HG03575 (cell line): ENCODE results near the gene NPAS3.

Experiments
- ATAC-seq: cut with Tn5 transposase; IDR thresholded peaks from one replicate; pipeline ENCODE4 v1.9.1; 2021; ENCODE audit not compliant: unreplicated experiment, insufficient number of reproducible peaks, low FRiP score; ENCODE audit errors: extremely low read depth

Gene NPAS3

GRCh38 chr14:33532553-33532952, 593.9 kb downstream of the NPAS3 start:
- no peak for ATAC-seq

GRCh38 chr14:33534104-33534503, 595.4 kb downstream of the NPAS3 start:
- ATAC-seq: no peak

DNA sequence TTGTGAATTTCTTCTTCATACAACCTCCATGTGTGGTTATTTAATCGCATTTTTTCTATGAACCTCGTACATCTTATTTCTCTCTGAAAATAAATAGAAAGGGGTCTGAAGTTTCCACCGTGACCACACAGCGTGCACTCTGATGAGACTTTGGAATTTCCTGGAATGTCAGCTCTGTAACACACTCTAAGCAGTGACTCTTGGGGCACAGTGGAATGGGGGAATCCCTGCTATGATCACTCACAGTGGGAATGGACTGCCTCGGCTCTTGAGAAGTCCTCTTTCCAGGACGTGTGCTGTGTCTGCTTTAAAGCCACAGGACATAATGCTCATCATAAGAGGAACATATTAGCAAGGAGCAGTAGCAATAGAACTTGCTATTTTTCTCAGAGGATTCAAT, 596.0 kb downstream of the NPAS3 start:
- no peak for ATAC-seq

DNA sequence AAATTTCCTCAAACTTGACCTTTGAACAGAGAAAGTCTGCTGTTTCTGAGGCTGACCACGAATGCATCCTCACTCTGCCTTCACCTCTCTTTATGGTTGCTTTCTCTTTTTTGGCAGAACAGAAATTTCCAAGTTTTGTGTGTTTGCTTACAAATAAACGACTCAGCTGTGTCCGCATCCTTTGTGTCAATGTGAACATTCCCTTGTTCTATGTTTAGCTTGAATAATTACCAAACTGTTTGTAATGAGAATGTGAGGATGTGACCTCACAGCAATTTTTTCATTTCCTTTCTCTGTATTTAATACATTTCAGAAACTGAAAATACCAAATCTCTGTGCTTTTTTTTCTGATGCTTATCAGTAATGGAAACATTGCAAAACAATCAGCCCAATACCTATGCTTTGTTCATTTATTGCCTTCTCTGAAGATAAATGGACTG, 601.3 kb downstream of the NPAS3 start:
- no peak for ATAC-seq

DNA sequence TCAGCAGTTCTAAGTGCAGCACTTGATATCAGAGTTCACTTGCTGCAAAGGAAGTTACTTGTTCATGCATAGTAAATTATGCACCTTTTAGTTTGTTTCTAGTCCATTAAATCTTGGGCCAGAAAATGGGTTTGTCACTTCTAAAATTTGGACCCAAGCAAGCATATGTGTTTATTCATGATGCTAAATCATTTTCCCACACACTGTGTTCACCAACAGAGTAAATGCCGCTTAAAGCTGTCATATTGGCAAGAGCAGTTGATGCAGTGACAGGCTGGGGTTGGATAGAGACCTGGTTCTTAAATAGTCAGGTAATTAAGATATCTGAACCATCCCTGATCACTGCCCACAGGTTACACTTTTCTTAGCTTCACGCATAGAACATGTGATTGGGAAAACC, 602.5 kb downstream of the NPAS3 start:
- ATAC-seq: no peak

- no peak for ATAC-seq
Observed at GRCh38 chr14:33542338-33543287, 603.9 kb downstream of the NPAS3 start.

DNA sequence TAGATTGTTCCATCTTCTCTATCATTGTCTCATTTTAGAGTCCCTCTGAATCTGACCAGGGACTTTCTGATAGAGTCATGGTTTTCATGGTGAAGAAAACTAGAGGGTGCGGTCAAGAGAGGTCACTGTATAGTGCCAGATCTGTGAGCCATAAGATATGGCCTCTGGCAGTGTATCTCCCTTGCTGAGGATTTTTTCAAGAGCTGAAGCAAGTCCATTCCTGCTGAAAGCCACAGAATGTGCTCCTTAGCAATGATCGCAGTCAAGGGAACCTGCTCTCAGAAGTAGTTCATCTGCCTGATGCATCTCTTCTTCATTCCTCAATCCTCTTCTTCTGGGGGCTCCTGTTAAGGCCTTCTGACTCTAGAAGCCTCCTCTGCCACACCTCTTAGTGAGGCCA, 607.0 kb downstream of the NPAS3 start:
- no peak for ATAC-seq

DNA sequence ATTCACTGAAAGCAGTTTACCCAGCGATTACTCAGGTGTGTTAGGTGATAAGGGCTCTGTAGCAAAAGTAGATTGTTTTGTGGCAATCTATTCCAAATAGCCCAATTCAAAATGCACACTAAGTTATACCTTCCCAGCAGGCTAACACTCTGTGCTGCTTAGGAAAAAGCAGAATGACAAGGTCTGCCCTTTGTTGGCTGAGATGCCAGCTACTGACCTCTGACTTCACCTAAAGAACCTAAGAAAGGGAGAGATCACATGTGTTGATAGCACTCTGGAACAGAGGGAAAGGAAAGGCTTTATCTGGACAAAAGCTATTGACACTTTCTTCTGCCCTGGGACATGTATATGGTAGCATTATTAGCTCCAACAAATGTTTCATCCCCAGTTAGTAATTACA, 609.9 kb downstream of the NPAS3 start:
- no peak for ATAC-seq

DNA sequence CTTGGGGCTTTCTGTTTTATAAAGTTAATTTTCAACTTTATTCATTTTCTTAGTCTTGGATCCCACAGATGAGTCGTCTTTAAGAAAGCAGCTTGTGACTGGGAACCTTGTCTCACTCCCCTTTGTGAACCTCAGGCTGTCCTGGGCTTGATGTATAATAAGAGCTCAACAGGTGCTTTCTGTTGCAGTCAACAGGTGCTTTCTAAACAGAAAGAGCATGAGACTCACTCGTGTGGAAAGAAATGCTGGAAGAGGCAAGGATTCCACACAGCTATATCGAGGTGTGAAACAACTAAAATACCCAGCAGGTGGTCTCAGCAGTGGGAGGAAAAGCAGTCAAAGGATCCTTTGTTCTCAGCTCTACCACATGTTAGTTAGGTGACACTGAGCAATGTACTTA, 613.3 kb downstream of the NPAS3 start:
- no peak for ATAC-seq

GRCh38 chr14:33553706-33554278, 615.1 kb downstream of the NPAS3 start:
- ATAC-seq: no peak

- no peak for ATAC-seq
Observed at GRCh38 chr14:33554988-33555387, 616.3 kb downstream of the NPAS3 start.

DNA sequence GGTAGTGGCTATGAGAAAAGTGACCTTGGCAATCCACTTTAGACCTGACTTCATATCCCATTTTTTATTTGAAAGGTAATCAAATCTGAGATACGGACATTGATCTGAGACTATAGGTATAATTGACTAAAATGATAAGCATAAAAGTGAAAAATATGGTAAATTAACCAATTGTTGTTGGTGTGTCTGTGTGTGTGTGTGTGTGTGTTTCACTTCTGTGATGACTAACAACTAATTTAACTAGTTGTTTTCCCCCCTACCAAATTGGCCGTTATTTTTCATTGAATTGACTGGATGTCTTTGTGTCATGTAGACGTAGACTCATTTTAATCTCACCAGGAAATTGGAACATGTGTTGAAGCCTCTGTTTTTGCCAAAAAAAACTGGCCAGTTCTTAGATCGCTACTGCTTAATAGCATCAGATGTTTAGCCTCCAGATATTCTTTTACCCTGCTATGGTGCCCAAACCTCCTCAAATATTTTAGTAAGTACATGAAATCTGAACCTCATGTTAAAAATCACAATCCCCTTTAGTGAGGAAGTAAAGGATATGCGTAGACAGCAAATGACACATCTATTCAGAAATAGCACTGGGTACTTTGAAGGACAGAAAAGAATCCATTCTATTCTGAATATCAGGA, 617.2 kb downstream of the NPAS3 start:
- no peak for ATAC-seq

DNA sequence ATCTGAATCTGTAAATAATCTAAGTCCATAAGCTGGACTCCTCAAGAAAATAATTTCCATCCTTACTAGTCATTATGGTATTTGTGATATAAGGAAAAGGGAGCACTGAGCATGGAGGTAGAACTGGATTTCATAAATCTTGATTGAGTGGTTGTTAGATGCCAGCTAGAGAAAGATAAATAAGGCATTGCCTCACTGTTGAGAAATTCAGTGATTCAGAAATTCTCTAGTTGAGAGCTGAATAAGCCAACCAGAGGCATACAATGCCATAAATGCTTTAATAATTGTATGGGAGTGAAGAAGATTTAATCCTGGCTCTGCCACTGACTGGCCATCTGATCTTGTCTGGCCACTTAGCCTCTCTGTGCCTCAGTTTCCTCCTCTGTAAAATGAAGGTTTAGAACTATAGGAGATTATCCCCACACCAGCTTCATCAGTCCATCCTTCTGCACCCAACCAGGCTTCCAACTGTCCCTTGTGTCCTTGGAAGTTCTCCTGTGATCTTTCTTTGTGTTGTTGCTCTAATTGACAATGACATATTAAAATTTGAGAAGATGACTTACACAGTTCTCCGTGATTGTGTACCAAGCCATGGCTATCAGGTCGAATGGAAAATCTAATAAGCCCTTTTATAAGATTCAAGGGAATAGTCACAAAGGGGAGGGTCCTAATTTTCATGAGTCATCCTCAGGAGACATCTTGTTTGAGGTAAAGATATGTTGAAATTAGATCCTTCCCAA, 617.9 kb downstream of the NPAS3 start:
- ATAC-seq: no peak

DNA sequence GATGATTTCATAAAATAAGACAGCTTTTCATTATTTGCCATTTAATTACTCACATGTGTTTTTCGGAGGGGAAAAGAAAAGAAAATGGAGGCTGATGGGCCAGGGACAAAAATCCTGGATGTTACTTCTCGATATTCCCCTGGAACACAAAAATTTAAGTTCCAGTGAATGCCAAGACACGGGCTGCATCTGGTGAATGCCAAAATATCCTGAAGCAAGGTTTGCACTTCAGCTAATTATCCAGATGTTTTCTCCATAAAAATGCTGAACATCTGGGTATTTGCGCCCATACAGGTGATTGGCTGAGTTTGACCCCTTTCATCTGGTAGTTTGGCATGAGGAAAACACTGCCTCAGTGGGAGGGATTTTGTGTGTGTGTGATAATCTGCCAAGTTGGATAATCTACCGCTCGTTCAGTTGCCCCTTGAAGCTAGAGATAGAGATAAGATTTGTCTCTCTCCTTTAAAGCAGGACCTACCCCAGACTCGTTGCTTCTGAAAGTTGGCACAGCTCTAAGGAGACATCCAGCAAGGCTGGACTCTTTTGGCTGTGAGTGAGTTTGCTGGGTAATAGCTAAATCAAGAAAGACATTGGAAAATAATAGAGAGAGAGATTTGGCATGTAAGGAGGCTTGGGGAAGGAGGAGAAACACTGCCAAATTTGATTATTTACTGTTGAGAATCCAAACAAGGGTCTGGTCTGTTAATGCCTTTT, 622.2 kb downstream of the NPAS3 start:
- no peak for ATAC-seq

DNA sequence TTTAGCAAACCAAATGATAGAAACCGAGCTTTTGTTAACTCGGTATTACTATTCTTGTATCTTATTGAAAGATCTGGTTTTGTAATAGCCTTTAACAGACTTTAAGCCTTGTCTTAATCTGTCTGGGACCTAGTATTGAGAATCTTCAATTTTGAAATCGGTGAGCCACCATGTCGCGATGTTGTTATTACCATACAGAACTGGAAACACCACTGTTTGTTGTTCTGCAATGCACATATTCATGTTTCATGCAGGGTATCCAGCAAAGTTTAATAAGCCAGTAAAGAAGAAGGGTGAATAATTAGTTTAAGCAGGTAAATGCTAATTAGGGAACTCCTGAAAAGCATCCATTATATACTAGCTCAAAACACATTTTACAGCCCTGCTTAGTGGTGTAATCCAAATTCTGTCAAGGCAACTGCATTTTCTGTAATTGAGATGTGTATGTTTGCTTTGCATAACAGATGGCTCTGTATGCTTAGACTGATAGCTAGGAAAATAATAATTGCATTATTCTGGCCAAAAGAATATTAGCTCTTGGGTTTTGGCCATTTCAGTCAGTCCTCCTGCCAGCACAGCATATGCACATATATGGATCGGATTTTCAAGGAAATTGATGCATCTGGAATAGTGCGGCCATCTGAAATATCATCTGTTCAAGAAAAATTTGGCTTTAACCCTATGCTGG, 623.0 kb downstream of the NPAS3 start:
- ATAC-seq: no peak

DNA sequence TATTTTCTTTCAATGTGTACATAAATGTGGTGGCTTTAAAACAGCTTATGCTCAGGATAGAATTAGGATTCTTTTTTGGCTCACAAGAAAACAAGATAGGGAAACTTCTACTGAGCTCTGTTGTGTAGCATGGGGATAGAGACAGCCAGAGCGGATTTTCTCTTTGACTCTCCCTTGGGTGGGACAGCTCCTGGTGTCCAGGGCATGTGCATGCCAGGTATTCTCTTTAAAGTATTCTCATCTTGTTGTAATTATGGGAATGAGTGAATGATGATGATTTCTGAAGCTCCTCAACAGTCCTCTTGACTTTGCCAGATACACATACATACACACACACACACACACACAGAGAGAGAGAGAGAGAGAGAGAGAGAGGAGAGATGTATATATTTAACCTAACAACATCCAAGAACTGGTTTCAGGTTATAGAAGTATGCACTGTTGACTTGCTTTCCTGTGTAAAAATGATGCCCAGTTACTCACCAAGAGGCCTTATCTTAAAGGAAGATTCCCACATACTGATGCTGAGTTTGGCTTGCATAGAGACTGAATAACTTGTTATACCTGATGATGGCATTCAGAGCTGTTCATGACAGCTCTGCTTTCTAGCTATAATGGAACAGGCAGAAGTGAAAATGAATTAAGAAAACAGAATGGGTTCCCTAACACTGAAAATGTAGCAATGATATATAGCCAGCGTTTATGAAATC, 624.7 kb downstream of the NPAS3 start:
- ATAC-seq: no peak

GRCh38 chr14:33563901-33564197, 625.2 kb downstream of the NPAS3 start:
- ATAC-seq: no peak
